ENCODE data around the gene EGR1.
A peak's percentile ranks its signal among the peaks of the same experiment; 100 is the strongest.

Gene EGR1

DNA sequence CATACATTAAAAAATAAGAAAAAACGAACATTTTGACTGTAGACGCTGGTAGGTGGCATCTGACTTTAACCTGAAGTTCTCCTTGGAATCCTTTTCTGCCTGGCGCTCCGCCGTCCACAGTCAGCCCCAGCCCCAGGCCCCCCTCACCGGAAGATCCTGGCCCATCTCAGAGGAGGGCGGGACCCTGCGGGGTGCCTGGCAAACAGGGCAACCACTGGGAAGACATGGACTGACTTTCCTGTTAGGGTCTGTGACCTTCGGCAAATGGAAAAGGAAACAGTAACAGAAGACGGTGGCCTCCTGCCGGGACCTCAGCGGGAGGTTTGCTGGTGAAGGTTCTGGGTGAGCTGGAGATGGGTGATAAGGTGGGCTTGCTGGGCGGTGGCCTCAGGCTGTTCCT, 11.7 kb upstream of the EGR1 start:
- DNase-seq (ENCODE audit: low read depth) = no peak

GRCh38 chr5:138454121-138454520, 11.2 kb upstream of the EGR1 start:
- DNase-seq (ENCODE audit: low read depth) = no peak

DNA sequence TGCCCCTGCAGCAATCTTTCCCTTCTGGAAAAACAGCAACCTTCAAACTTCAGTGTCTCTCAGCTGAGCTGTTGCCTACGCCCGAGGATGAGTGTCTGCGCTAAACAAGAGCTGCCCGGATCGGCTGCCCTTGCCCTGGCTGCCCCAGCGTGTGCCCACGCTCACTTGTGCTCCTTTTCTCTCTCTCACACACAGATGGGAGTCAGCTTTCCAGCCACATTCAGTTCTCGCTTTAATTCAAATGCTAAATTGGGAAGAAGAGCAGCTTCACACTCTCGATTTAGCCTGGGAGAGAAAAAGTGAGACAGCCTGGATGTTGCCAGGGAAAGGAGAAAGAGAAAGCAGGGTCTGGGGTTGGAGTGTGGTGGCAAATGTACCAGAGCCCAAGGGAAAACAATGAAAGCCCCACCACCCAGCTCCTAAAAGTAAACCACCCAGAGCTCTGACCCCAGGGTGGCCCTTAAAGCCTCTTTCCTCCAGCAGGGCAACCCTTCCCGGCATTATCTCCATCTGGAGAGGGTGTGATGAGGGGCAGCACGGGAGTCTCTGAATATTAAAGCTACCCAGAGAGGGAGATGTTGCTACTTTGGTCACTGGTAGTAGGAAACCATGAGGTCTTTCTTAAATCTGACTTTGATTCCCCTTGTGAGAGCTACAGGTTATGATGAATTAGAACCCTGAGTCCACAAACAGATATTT, 9.9 kb upstream of the EGR1 start:
- no peak for DNase-seq (ENCODE audit: low read depth)

- no peak for DNase-seq (ENCODE audit: low read depth)
Observed at GRCh38 chr5:138457531-138458275, 7.6 kb upstream of the EGR1 start.

DNA sequence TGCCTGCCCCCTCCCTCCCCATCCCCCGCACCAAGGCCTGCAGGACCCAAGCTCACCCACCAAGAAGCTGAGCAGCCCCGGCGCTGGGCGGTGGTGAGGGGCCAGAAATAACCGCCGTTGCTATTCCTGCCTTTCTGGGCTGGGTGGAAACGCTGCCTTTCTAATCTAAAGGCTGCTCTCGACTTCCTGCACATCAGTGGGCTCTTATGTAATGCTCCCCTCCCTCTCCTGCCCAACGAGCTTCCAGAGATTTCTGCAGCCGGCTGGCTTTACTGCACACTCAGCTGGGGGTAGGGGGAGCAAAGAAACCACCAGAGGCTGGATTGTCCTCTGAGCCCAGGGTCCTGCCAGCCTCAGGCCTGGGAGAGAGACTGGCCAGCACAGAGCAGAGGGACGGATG, 6.9 kb upstream of the EGR1 start:
- DNase-seq (ENCODE audit: low read depth) = no peak

DNA sequence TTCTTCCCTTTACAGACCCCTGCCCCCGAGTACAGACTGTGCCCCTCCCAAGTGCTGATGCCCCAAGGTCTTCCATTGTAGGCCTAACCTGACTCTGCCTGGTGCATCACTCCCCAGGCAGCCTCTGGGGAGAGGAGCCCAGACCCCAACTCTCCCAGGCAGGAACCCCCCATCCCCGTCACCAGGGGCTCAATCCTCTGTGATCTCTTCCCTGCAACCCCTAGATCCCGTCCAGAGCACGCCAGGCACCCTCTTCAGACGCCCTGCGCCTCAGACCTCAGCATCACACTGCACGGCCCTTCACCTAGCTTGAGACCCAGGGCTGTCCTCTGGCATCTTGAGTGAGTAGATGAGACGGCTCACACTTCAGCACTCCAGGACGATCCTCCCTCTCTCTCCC, 6.4 kb upstream of the EGR1 start:
- no peak for DNase-seq (ENCODE audit: low read depth)

GRCh38 chr5:138459311-138459933, 5.9 kb upstream of the EGR1 start:
- DNase-seq (ENCODE audit: low read depth) = no peak

- no peak for DNase-seq (ENCODE audit: low read depth)
Observed at GRCh38 chr5:138460032-138460693, 5.1 kb upstream of the EGR1 start.

- no peak for DNase-seq (ENCODE audit: low read depth)
Observed at GRCh38 chr5:138461343-138462125, 3.7 kb upstream of the EGR1 start.

DNA sequence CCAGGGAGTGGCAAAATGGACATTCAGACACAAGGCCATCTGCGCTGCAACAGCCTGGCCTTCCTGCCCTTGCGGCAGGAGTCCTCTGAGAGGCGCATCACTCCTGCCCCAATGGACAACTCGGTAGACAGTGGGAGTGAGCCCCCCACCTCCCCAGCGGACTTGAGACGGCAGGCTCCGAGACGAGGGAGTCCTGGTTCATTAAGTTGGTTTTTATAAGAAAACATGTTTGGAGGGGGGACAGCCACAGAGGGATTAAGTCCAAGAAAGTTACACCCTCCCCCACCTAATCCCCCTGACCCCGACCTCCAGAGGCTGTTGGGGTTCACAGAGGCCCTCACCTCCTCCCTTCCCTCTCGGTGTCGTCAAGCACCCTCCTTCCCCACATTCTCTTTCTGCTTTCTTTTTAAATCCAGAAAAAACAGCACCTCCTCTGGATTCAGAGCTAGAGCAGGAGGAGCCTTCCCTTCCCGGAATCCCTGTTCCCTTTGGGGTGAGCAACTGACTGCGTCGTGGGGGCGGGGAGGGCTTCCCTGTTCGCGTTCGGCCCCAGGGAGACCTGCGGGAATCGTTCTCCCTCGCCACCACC, 1.8 kb upstream of the EGR1 start:
- DNase-seq (ENCODE audit: low read depth) = no peak

DNA sequence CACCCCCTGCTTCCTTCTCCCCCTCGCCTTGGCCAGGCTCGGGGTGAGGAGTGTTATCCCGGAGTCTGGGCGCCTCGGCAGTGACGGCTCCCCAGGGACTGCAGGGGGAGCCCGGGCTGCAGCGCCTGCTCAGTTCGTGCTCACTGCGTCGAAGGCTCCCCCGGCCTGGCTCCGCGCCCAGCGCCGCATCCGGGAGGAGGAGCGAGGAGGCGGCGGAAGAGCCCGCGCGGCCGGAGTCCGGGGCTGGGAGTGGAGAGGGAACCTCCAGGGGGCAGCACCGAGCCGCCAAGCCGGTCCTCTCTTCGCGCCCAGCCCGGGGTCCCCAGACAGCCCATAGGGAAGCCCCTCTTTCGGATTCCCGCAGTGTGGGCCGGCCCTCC, 1.3 kb upstream of the EGR1 start:
- peak; percentile 58 for DNase-seq (ENCODE audit: low read depth)

GRCh38 chr5:138464388-138465260, 655 bp upstream of the EGR1 start:
- peak; percentile 87 for DNase-seq (ENCODE audit: low read depth)

GRCh38 chr5:138466125-138466899, 1.0 kb downstream of the EGR1 start:
- DNase-seq (ENCODE audit: low read depth) = no peak

- no peak for DNase-seq (ENCODE audit: low read depth)
Observed at GRCh38 chr5:138466900-138467710, 1.8 kb downstream of the EGR1 start.

- DNase-seq (ENCODE audit: low read depth) = no peak
Observed at GRCh38 chr5:138467711-138468132, 2.4 kb downstream of the EGR1 start.

DNA sequence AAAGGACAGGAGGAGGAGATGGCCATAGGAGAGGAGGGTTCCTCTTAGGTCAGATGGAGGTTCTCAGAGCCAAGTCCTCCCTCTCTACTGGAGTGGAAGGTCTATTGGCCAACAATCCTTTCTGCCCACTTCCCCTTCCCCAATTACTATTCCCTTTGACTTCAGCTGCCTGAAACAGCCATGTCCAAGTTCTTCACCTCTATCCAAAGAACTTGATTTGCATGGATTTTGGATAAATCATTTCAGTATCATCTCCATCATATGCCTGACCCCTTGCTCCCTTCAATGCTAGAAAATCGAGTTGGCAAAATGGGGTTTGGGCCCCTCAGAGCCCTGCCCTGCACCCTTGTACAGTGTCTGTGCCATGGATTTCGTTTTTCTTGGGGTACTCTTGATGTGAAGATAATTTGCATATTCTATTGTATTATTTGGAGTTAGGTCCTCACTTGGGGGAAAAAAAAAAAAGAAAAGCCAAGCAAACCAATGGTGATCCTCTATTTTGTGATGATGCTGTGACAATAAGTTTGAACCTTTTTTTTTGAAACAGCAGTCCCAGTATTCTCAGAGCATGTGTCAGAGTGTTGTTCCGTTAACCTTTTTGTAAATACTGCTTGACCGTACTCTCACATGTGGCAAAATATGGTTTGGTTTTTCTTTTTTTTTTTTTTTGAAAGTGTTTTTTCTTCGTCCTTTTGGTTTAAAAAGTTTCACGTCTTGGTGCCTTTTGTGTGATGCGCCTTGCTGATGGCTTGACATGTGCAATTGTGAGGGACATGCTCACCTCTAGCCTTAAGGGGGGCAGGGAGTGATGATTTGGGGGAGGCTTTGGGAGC, 3.1 kb downstream of the EGR1 start:
- DNase-seq (ENCODE audit: low read depth) = no peak

DNA sequence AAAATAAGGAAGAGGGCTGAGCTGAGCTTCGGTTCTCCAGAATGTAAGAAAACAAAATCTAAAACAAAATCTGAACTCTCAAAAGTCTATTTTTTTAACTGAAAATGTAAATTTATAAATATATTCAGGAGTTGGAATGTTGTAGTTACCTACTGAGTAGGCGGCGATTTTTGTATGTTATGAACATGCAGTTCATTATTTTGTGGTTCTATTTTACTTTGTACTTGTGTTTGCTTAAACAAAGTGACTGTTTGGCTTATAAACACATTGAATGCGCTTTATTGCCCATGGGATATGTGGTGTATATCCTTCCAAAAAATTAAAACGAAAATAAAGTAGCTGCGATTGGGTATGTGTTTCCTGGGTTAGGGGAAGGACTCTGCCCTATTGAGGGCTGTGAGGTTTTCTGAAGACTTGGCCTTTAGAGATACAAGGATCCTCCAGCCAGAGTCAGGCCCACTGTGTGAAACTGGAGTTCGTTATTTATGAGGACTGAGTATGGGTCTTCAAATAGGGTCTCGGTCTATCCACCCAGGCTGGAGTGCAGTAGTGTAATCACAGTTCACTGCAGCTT, 3.8 kb downstream of the EGR1 start:
- no peak for DNase-seq (ENCODE audit: low read depth)

All from HS-27A (cell line).